Measurements from ENCODE around the gene NSUN2.

Gene NSUN2

GRCh38 chr5:6552612-6553011 lies 80.2 kb downstream of the NSUN2 start:
- H3K4me3 ChIP-seq (ENCODE audit: control insufficient read depth, low read depth, low read length) = no peak overlapping the region

GRCh38 chr5:6551955-6552313 lies 80.9 kb downstream of the NSUN2 start:
- DNase-seq (ENCODE audit: low read depth) = no peak
- TF ChIP-seq CTCF (conservative IDR thresholded peaks at IDR 0.05; ENCODE audit: control insufficient read depth, insufficient read depth, low read depth, low read length) = no peak
- no peak overlapping the region for H3K4me3 ChIP-seq (ENCODE audit: control insufficient read depth, low read depth, low read length)

More at GRCh38 chr5:6552612-6553011, 80.2 kb downstream of the NSUN2 start:
- no peak for TF ChIP-seq CTCF (conservative IDR thresholded peaks at IDR 0.05; ENCODE audit: control insufficient read depth, insufficient read depth, low read depth, low read length)
- no peak for DNase-seq (ENCODE audit: low read depth)

- peak; percentile 4 for DNase-seq (ENCODE audit: low read depth)
- H3K4me3 ChIP-seq (ENCODE audit: control insufficient read depth, low read depth, low read length) = no peak overlapping the region
- TF ChIP-seq CTCF (conservative IDR thresholded peaks at IDR 0.05; ENCODE audit: control insufficient read depth, insufficient read depth, low read depth, low read length) = no peak
These were observed 81.4 kb downstream of the NSUN2 start for GRCh38 chr5:6551287-6551954.

DNA sequence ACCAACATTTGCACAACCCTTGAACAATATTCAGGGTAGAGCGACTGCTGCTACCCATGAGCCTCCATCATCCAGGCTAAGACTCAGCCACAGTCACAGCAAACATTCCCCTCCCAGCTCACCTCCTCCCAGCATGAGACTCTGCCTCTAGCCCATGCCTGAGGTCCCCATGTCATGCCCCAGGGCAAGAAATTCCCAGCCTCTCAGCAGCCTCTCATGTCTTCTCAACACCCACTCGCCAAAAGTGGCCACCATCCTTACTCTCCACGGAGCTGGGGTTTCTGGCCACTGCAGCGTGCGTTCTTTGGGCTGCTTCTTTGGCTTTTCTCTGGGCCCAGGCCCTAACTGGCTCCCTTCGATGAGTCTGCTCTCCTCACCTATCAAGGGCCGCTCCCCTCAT lies 82.2 kb downstream of the NSUN2 start:
- TF ChIP-seq CTCF (conservative IDR thresholded peaks at IDR 0.05; ENCODE audit: control insufficient read depth, insufficient read depth, low read depth, low read length) = no peak
- H3K4me3 ChIP-seq (ENCODE audit: control insufficient read depth, low read depth, low read length) = no peak overlapping the region
- DNase-seq (ENCODE audit: low read depth) = no peak

Measured in fibroblast of mammary gland (primary cell).